WTC11 (cell line): Measurements from ENCODE around the gene OLFM1.

Source experiments
- JUN ChIP-seq: sonication (generic); formaldehyde crosslinking; IDR thresholded peaks from 2 replicates; pipeline ENCODE4 v1.8.0; 2023; ENCODE audit warnings: mild to moderate bottlenecking, missing genetic modification reagents
- RELA ChIP-seq: sonication (generic); formaldehyde crosslinking; IDR thresholded peaks from 2 replicates; pipeline ENCODE4 v1.8.1; 2022; ENCODE audit warnings: missing genetic modification reagents, mild to moderate bottlenecking, borderline replicate concordance
- SP1 ChIP-seq: sonication (generic); formaldehyde crosslinking; conservative IDR thresholded peaks from 2 replicates; pipeline ENCODE4 v1.8.1; 2022; ENCODE audit warnings: missing genetic modification reagents
- ZNF671 ChIP-seq: fragments of 250-450 bp; sonication (Bioruptor Pico); IDR thresholded peaks from 2 replicates; pipeline ENCODE4 v1.8.0; 2021; ENCODE audit warnings: mild to moderate bottlenecking
- TF ChIP-seq, protein P1 (sequence below): sonication (generic); formaldehyde crosslinking; IDR thresholded peaks from 2 replicates; pipeline ENCODE4 v1.8.1; 2022; ENCODE audit warnings: mild to moderate bottlenecking, moderate library complexity, missing genetic modification reagents
- TF ChIP-seq, protein P2 (sequence below): fragments of 200-600 bp; IDR thresholded peaks from 2 replicates; pipeline ENCODE4 v1.8.0; 2022; ENCODE audit warnings: antibody characterized with exemption
- TF ChIP-seq, protein P3 (sequence below): sonication (generic); formaldehyde crosslinking; IDR thresholded peaks from 2 replicates; pipeline ENCODE4 v1.8.1; 2022; ENCODE audit warnings: low read depth, missing genetic modification reagents, borderline replicate concordance
- TF ChIP-seq, protein P4 (sequence below): sonication (generic); formaldehyde crosslinking; IDR thresholded peaks from 2 replicates; pipeline ENCODE4 v1.8.1; 2022; ENCODE audit warnings: missing genetic modification reagents, borderline replicate concordance
- TF ChIP-seq, protein P5 (sequence below): sonication (generic); formaldehyde crosslinking; IDR thresholded peaks from 2 replicates; pipeline ENCODE4 v1.8.1; 2023; ENCODE audit warnings: mild to moderate bottlenecking, missing genetic modification reagents, moderate library complexity

DNA sequence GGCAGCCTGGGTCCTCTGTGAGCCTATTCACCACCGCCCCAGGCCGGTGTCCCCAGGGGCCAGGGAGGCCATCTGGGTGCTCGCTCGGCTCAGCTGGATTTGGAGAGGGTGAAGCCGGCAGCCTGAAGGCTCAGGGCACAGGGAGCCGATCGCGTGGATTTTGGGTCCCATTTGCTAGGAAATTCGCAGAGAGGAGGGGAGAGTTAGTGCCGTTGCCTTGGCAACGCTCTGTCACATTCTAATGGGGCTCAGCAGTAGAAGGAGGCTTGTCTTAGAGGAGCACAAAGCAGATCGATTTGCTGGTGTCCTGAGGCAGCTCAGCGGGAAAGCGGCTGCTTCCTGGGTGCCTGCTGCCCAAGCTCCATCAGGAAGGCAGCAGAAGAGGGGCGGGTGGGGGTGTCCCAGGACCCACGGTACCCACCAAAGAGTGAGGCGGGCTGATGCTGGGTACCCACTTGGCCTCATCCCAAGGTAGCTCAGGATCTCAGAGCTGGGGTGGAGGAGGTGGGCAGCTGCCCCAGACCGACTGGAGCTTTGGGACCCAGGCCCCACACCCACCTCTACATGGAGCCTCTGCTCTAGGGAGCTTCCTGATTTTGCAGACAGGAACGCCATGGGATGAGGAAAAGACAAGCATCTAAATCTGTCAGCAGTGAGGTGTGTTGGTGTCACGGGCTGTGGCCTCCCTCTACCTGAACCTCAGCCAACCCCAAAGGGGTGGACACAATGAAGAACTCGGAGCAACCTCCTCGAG is 17.1 kb upstream of the OLFM1 start:
- no peak for TF ChIP-seq SP1 (CRISPR knock-in tag)
- TF ChIP-seq, protein P1, sequence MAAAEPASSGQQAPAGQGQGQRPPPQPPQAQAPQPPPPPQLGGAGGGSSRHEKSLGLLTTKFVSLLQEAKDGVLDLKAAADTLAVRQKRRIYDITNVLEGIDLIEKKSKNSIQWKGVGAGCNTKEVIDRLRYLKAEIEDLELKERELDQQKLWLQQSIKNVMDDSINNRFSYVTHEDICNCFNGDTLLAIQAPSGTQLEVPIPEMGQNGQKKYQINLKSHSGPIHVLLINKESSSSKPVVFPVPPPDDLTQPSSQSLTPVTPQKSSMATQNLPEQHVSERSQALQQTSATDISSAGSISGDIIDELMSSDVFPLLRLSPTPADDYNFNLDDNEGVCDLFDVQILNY (CRISPR knock-in tag): no peak
- TF ChIP-seq, protein P2, sequence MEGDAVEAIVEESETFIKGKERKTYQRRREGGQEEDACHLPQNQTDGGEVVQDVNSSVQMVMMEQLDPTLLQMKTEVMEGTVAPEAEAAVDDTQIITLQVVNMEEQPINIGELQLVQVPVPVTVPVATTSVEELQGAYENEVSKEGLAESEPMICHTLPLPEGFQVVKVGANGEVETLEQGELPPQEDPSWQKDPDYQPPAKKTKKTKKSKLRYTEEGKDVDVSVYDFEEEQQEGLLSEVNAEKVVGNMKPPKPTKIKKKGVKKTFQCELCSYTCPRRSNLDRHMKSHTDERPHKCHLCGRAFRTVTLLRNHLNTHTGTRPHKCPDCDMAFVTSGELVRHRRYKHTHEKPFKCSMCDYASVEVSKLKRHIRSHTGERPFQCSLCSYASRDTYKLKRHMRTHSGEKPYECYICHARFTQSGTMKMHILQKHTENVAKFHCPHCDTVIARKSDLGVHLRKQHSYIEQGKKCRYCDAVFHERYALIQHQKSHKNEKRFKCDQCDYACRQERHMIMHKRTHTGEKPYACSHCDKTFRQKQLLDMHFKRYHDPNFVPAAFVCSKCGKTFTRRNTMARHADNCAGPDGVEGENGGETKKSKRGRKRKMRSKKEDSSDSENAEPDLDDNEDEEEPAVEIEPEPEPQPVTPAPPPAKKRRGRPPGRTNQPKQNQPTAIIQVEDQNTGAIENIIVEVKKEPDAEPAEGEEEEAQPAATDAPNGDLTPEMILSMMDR: no peak
- no peak for TF ChIP-seq ZNF671 (CRISPR knock-in tag)
- TF ChIP-seq, protein P3, sequence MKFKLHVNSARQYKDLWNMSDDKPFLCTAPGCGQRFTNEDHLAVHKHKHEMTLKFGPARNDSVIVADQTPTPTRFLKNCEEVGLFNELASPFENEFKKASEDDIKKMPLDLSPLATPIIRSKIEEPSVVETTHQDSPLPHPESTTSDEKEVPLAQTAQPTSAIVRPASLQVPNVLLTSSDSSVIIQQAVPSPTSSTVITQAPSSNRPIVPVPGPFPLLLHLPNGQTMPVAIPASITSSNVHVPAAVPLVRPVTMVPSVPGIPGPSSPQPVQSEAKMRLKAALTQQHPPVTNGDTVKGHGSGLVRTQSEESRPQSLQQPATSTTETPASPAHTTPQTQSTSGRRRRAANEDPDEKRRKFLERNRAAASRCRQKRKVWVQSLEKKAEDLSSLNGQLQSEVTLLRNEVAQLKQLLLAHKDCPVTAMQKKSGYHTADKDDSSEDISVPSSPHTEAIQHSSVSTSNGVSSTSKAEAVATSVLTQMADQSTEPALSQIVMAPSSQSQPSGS (CRISPR knock-in tag): no peak
- no peak for TF ChIP-seq JUN
- no peak for TF ChIP-seq RELA (CRISPR knock-in tag)
- TF ChIP-seq, protein P4, sequence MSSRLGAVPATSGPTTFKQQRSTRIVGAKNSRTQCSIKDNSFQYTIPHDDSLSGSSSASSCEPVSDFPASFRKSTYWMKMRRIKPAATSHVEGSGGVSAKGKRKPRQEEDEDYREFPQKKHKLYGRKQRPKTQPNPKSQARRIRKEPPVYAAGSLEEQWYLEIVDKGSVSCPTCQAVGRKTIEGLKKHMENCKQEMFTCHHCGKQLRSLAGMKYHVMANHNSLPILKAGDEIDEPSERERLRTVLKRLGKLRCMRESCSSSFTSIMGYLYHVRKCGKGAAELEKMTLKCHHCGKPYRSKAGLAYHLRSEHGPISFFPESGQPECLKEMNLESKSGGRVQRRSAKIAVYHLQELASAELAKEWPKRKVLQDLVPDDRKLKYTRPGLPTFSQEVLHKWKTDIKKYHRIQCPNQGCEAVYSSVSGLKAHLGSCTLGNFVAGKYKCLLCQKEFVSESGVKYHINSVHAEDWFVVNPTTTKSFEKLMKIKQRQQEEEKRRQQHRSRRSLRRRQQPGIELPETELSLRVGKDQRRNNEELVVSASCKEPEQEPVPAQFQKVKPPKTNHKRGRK (CRISPR knock-in tag): no peak
- TF ChIP-seq, protein P5, sequence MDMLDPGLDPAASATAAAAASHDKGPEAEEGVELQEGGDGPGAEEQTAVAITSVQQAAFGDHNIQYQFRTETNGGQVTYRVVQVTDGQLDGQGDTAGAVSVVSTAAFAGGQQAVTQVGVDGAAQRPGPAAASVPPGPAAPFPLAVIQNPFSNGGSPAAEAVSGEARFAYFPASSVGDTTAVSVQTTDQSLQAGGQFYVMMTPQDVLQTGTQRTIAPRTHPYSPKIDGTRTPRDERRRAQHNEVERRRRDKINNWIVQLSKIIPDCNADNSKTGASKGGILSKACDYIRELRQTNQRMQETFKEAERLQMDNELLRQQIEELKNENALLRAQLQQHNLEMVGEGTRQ: no peak
